A673 (cell line): Measurements from ENCODE around the gene CALN1. TPM values are rescaled to one million over a fixed set of nuclear protein-coding genes. Genes with fewer than 3 reads are reported as not detected.

Experiments
- BruUV-seq: library from RNA; stranded (reverse); fragments of 400-500 nt; replicated peaks from 2 replicates; lab custom pipeline; 2021; lab: Mats Ljungman, UMichigan
- CTCF ChIA-PET: fragments of 300-600 bp; sonication (Branson Sonifier 250); formaldehyde crosslinking; loops from one replicate; lab custom pipeline; 2022; ENCODE audit warnings: antibody characterized with exemption; lab: Charles Lee
- POLR2A ChIA-PET: fragments of 300-600 bp; sonication (Branson Sonifier 250); formaldehyde crosslinking; loops from one replicate; lab custom pipeline; 2022; ENCODE audit warnings: antibody characterized with exemption; ENCODE audit not compliant: low non-redundant PET; lab: Charles Lee
- DNase-seq: peaks from one replicate; pipeline ENCODE4 v3.0.0-alpha.2; 2015; ENCODE audit warnings: low spot score
- H3K27ac ChIP-seq: fragments of 200-600 bp; sonication (generic); 2 replicates; pipeline ENCODE4 v1.5.1; 2016; ENCODE audit warnings: mixed run types, low read depth, mild to moderate bottlenecking, mixed read lengths, antibody characterized with exemption, low read length; ENCODE audit not compliant: poor library complexity, severe bottlenecking
- H3K27me3 ChIP-seq: fragments of 200-600 bp; sonication (generic); replicated peaks from 2 replicates; pipeline ENCODE4 v1.6.1; 2017; ENCODE audit warnings: mixed run types, low read depth, mild to moderate bottlenecking, mixed read lengths, antibody characterized with exemption, low read length; ENCODE audit not compliant: insufficient read depth, poor library complexity
- H3K36me3 ChIP-seq: fragments of 200-600 bp; sonication (generic); 2 replicates; pipeline ENCODE4 v1.6.1; 2016; ENCODE audit warnings: mixed run types, mild to moderate bottlenecking, mixed read lengths, antibody characterized with exemption, low read length; ENCODE audit not compliant: insufficient read depth, poor library complexity, severe bottlenecking
- H3K4me1 ChIP-seq: fragments of 200-600 bp; sonication (generic); 2 replicates; pipeline ENCODE4 v1.6.1; 2017; ENCODE audit warnings: mixed run types, mild to moderate bottlenecking, mixed read lengths, antibody characterized with exemption, low read length; ENCODE audit not compliant: insufficient read depth, poor library complexity, severe bottlenecking
- H3K4me3 ChIP-seq: fragments of 200-600 bp; sonication (generic); 2 replicates; pipeline ENCODE4 v1.5.1; 2016; ENCODE audit warnings: low read depth, mixed run types, mild to moderate bottlenecking, mixed read lengths, low read length; ENCODE audit not compliant: poor library complexity, severe bottlenecking
- H3K9me3 ChIP-seq: fragments of 200-600 bp; sonication (generic); 2 replicates; pipeline ENCODE4 v1.6.1; 2016; ENCODE audit warnings: mixed run types, low read depth, mild to moderate bottlenecking, mixed read lengths, antibody characterized with exemption, low read length; ENCODE audit not compliant: poor library complexity, severe bottlenecking
- CTCF ChIP-seq: fragments of 300-800, 200-600 bp; sonication (generic); conservative IDR thresholded peaks from 2 replicates; pipeline ENCODE4 v1.5.1; 2017; ENCODE audit warnings: low read depth, mild to moderate bottlenecking, antibody characterized with exemption, low read length, moderate library complexity, mixed read lengths
- EZH2 ChIP-seq: fragments of 200-600 bp; sonication (generic); IDR thresholded peaks from 2 replicates; pipeline ENCODE4 v1.6.1; 2017; ENCODE audit warnings: borderline replicate concordance, low read depth, mild to moderate bottlenecking, mixed read lengths, antibody characterized with exemption, low read length; ENCODE audit not compliant: poor library complexity, severe bottlenecking
- intact Hi-C: fragments of 100-400 bp; cut with micrococcal nuclease; formaldehyde crosslinking; loops from one replicate; pipeline ENCODE4 v1.10.0; 2022; ENCODE audit not compliant: unreplicated experiment
- total RNA-seq: library from RNA; stranded (reverse); gene quantifications from 2 replicates; pipeline ENCODE4 v1.2.3, GENCODE V29; 2021

CALN1 gene
- total RNA-seq, 1 experiment from 2014 or later = not detected

- TF ChIP-seq CTCF (no peak), EZH2 (no peak)
- intact Hi-C loops = no loop called here
- H3K4me3 ChIP-seq = no peak overlapping the region
- H3K36me3 ChIP-seq = no peaks in the 10 kb centered on the region
- H3K9me3 ChIP-seq = no peaks in the 10 kb centered on the region
- no peaks in the 10 kb centered on the region for H3K4me1 ChIP-seq
- BruUV-seq = no TSS peak
- H3K27ac ChIP-seq = no peak overlapping the region
- POLR2A ChIA-PET = no interaction called here
- no peaks in the 10 kb centered on the region for H3K27me3 ChIP-seq
- no peak for DNase-seq
- CTCF ChIA-PET = interaction anchor here (0.9 kb wide), 1 partner anchor 88 kb away, joined by 3 read pairs; no protein-coding TSS in a partner anchor
These were observed 6.3 kb downstream of the CALN1 start for GRCh38 chr7:72405871-72406270.

- Histone ChIP-seq H3K9me3 (no peaks in the 10 kb centered on the region), H3K27ac (no peak overlapping the region), H3K4me1 (no peaks in the 10 kb centered on the region), H3K4me3 (no peak overlapping the region), H3K27me3 (no peaks in the 10 kb centered on the region), H3K36me3 (no peaks in the 10 kb centered on the region)
- BruUV-seq = no TSS peak
- CTCF ChIA-PET = no interaction called here
- TF ChIP-seq EZH2 (no peak), CTCF (no peak)
- peak; percentile 3 for DNase-seq
- POLR2A ChIA-PET = no interaction called here
- intact Hi-C loops = no loop called here
These were observed 6.7 kb downstream of the CALN1 start for GRCh38 chr7:72405418-72405817.

- Histone ChIP-seq H3K4me3 (no peak overlapping the region), H3K27ac (no peak overlapping the region), H3K4me1 (no peaks in the 10 kb centered on the region), H3K36me3 (no peaks in the 10 kb centered on the region), H3K27me3 (no peaks in the 10 kb centered on the region), H3K9me3 (no peaks in the 10 kb centered on the region)
- BruUV-seq = no TSS peak
- POLR2A ChIA-PET = no interaction called here
- CTCF ChIA-PET = no interaction called here
- no peak for TF ChIP-seq CTCF
- TF ChIP-seq EZH2 = no peak
- intact Hi-C loops = no loop called here
- DNase-seq = no peak
These were observed 7.4 kb downstream of the CALN1 start for GRCh38 chr7:72404743-72405142.
